Panc1 (cell line): Measurements from ENCODE around the gene CNPY2. TPM values are rescaled to one million over a fixed set of nuclear protein-coding genes. Genes with fewer than 3 reads are reported as not detected.

Source experiments
- ATAC-seq: fragments of 200-7000 bp; cut with Tn5 transposase; 2 replicates; pipeline ENCODE4 v1.9.1; 2020; ENCODE audit warnings: mild to moderate bottlenecking, moderate library complexity
- BruUV-seq: library from RNA; stranded (reverse); fragments of 400-500 nt; replicated peaks from 2 replicates; lab custom pipeline; 2021; lab: Mats Ljungman, UMichigan
- CTCF ChIA-PET: fragments of 300-600 bp; sonication (Branson Sonifier 250); formaldehyde crosslinking; loops from one replicate; lab custom pipeline; 2022; ENCODE audit warnings: antibody characterized with exemption; lab: Charles Lee
- POLR2A ChIA-PET: fragments of 300-600 bp; sonication (Branson Sonifier 250); formaldehyde crosslinking; loops from one replicate; lab custom pipeline; 2022; ENCODE audit warnings: antibody characterized with exemption; lab: Charles Lee
- DNase-seq: peaks from one replicate; pipeline ENCODE4 v3.0.0-alpha.2; 2010; ENCODE audit warnings: low read depth, low spot score
- H3K27ac ChIP-seq: 2 replicates; pipeline ENCODE4 v1.5.1; 2011; ENCODE audit warnings: mild to moderate bottlenecking, low read length, inconsistent platforms
- H3K27me3 ChIP-seq: fragments of 200-500 bp; sonication (Bioruptor generic); 2 replicates; pipeline ENCODE4 v1.6.0; 2014; ENCODE audit warnings: low read length, inconsistent platforms; ENCODE audit not compliant: control insufficient read depth, insufficient read depth
- H3K36me3 ChIP-seq: fragments of 200-500 bp; sonication (Bioruptor generic); 2 replicates; pipeline ENCODE4 v1.5.1; 2014; ENCODE audit warnings: inconsistent platforms, mild to moderate bottlenecking, low read length, moderate library complexity; ENCODE audit not compliant: control insufficient read depth, insufficient read depth
- H3K4me1 ChIP-seq: 2 replicates; pipeline ENCODE4 v1.5.1; 2011; ENCODE audit warnings: inconsistent platforms, mild to moderate bottlenecking, low read length, moderate library complexity; ENCODE audit not compliant: control insufficient read depth, insufficient read depth
- H3K4me3 ChIP-seq, 2 experiments: 2 replicates each; pipeline ENCODE4 v1.5.1; 2011 to 2012; ENCODE audit warnings: low read depth in 2 of 2, low read length in 2 of 2, mild to moderate bottlenecking in 2 of 2, inconsistent platforms in 1 of 2, moderate library complexity in 1 of 2
- H3K9me3 ChIP-seq: fragments of 200-500 bp; sonication (Bioruptor generic); 2 replicates; pipeline ENCODE4 v1.5.1; 2014; ENCODE audit warnings: low read depth, mild to moderate bottlenecking, inconsistent platforms, low read length, moderate library complexity; ENCODE audit not compliant: control insufficient read depth, insufficient read depth
- CTCF ChIP-seq: fragments of 450-650 bp; IDR thresholded peaks from 2 replicates; pipeline ENCODE4 v1.5.1; 2017; ENCODE audit warnings: mild to moderate bottlenecking
- POLR2AphosphoS5 ChIP-seq: IDR thresholded peaks from 2 replicates; pipeline ENCODE4 v1.6.1; 2012; ENCODE audit warnings: mild to moderate bottlenecking, low read depth, low read length, moderate library complexity
- REST ChIP-seq, 2 experiments: IDR thresholded peaks; 2 replicates each; pipeline ENCODE4 v1.6.1; 2011 to 2012; ENCODE audit warnings: low read depth in 2 of 2, control low read depth in 1 of 2, low read length in 1 of 2, mild to moderate bottlenecking in 1 of 2, moderate library complexity in 1 of 2; ENCODE audit not compliant: insufficient read depth in 1 of 2
- SIN3A ChIP-seq: IDR thresholded peaks from 2 replicates; pipeline ENCODE4 v1.6.1; 2012; ENCODE audit warnings: low read depth, mild to moderate bottlenecking, low read length, moderate library complexity, borderline replicate concordance; ENCODE audit not compliant: insufficient read depth
- TCF7L2 ChIP-seq: IDR thresholded peaks from 2 replicates; pipeline ENCODE4 v1.6.1; 2011; ENCODE audit warnings: mild to moderate bottlenecking, low read depth, low read length, inconsistent platforms
- in situ Hi-C: cut with HindIII; loops from 2 replicates; pipeline ENCODE4 v1.10.0; 2016; ENCODE audit warnings: low sequenced_read_pairs, low pct_unique_long_range_greater_than_20kb
- intact Hi-C: fragments of 100-400 bp; cut with micrococcal nuclease; formaldehyde crosslinking; loops from one replicate; pipeline ENCODE4 v1.10.0; 2022; ENCODE audit not compliant: unreplicated experiment
- total RNA-seq: library from RNA; stranded (reverse); gene quantifications from one replicate; pipeline ENCODE4 v1.2.1, GENCODE V29; 2021; ENCODE audit not compliant: unreplicated experiment

The CNPY2 gene
- total RNA-seq, 1 experiment from 2014 or later = 115 TPM

GRCh38 chr12:56338308-56339157 lies 22.7 kb upstream of the CNPY2 start, which contains the start of gene IL23A:
IL23A (plus strand) TSS chr12:56338884; CDS start chr12:56339045, 161 bp downstream.
- CTCF ChIA-PET = no interaction called here
- no TSS peak for BruUV-seq
- in situ Hi-C loops (no loop called here), intact Hi-C loops (no loop called here)
- ATAC-seq = no peak; the same call in 1 of the 2 replicates
- TF ChIP-seq TCF7L2 (no peak), CTCF (no peak)
- Histone ChIP-seq H3K27me3 (no peaks in the 10 kb centered on the region), H3K9me3 (no peaks in the 10 kb centered on the region), H3K36me3 (peaks cover 3% of the 10 kb centered on the region; the same call in 1 of the 2 replicates), H3K4me3 (no peak within 1 kb of the TSS), H3K4me1 (peaks cover 6% of the 10 kb centered on the region; the same call in 1 of the 2 replicates), H3K27ac (no peak within 1 kb of the TSS)
- POLR2A ChIA-PET = interaction anchor here (0.6 kb wide), 1 partner anchor 23 kb away, joined by 3 read pairs; no protein-coding TSS in a partner anchor
- no peak for DNase-seq

- intact Hi-C loops = no loop called here
- peaks cover 11% of the 10 kb centered on the region; the same call in 1 of the 2 replicates for H3K4me1 ChIP-seq
- H3K27ac ChIP-seq = no peak overlapping the region
- in situ Hi-C loops = no loop called here
- CTCF ChIA-PET = no interaction called here
- H3K4me3 ChIP-seq = no peak overlapping the region
- no peaks in the 10 kb centered on the region for H3K9me3 ChIP-seq
- no peaks in the 10 kb centered on the region for H3K27me3 ChIP-seq
- no peak for DNase-seq
- ATAC-seq = no peak
- peaks cover 3% of the 10 kb centered on the region; the same call in 1 of the 2 replicates for H3K36me3 ChIP-seq
- no peak for TF ChIP-seq REST (IDR thresholded peaks at IDR 0.05; ENCODE audit: insufficient read depth in 1 of 2, low read depth in 2 of 2, low read length in 1 of 2)
- no peak for TF ChIP-seq SIN3A
- TF ChIP-seq POLR2AphosphoS5 = no peak
- no peak for TF ChIP-seq TCF7L2
- TF ChIP-seq CTCF = no peak
- BruUV-seq = no TSS peak
- POLR2A ChIA-PET = no interaction called here
These were observed 22.0 kb upstream of the CNPY2 start for GRCh38 chr12:56337753-56338251.
